Activated CD4-positive, alpha-beta T cell treated with anti-CD3 and anti-CD28 coated beads for 36 hours (primary cell): ENCODE data around the gene CDC42BPG. TPM values are rescaled to one million over a fixed set of nuclear protein-coding genes. Genes with fewer than 3 reads are reported as not detected.

Source experiments
- ATAC-seq: fragments of 200-7000 bp; cut with Tn5 transposase; one replicate; pipeline ENCODE4 v1.10.0; 2021; ENCODE audit warnings: mild to moderate bottlenecking, moderate library complexity
- CTCF ChIA-PET: fragments of 350-600 bp; sonication (Branson Sonifier 250); formaldehyde crosslinking; loops from one replicate; lab custom pipeline; 2021; ENCODE audit warnings: antibody characterized with exemption; lab: Charles Lee
- POLR2A ChIA-PET: fragments of 350-600 bp; sonication (Branson Sonifier 250); formaldehyde crosslinking; loops from one replicate; lab custom pipeline; 2021; ENCODE audit warnings: antibody characterized with exemption, inconsistent platforms; lab: Charles Lee
- DNase-seq: peaks from one replicate; pipeline ENCODE4 v3.0.0-alpha.2; 2020
- H3K27ac Mint-ChIP-seq: one replicate; pipeline ENCODE4 v1.8.0; 2021; ENCODE audit warnings: mixed read lengths
- H3K27me3 Mint-ChIP-seq: one replicate; pipeline ENCODE4 v1.8.0; 2021; ENCODE audit warnings: mixed read lengths
- H3K36me3 Mint-ChIP-seq: one replicate; pipeline ENCODE4 v1.8.0; 2021; ENCODE audit warnings: low read depth, mixed read lengths
- H3K4me1 Mint-ChIP-seq: one replicate; pipeline ENCODE4 v1.8.0; 2021; ENCODE audit warnings: mixed read lengths
- H3K4me3 Mint-ChIP-seq: one replicate; pipeline ENCODE4 v1.8.0; 2021; ENCODE audit warnings: mild to moderate bottlenecking, moderate library complexity, mixed read lengths
- H3K9me3 Mint-ChIP-seq: one replicate; pipeline ENCODE4 v1.8.0; 2021; ENCODE audit warnings: low read depth, mixed read lengths
- intact Hi-C, 2 experiments: fragments of 100-400 bp; cut with DNase I in 1 of 2; cut with micrococcal nuclease in 1 of 2; formaldehyde crosslinking; loops; one replicate each; pipeline versions ENCODE4 v1.14.2 to v1.15.1; 2022 to 2024; cut with DNase I, micrococcal nuclease
- total RNA-seq, 2 experiments: library from RNA; stranded (reverse); gene quantifications; one replicate each; pipeline ENCODE4 v1.2.3, GENCODE V29; 2021

Gene CDC42BPG
- total RNA-seq, 2 experiments from 2014 or later = 0.28 to 0.39 TPM

DNA sequence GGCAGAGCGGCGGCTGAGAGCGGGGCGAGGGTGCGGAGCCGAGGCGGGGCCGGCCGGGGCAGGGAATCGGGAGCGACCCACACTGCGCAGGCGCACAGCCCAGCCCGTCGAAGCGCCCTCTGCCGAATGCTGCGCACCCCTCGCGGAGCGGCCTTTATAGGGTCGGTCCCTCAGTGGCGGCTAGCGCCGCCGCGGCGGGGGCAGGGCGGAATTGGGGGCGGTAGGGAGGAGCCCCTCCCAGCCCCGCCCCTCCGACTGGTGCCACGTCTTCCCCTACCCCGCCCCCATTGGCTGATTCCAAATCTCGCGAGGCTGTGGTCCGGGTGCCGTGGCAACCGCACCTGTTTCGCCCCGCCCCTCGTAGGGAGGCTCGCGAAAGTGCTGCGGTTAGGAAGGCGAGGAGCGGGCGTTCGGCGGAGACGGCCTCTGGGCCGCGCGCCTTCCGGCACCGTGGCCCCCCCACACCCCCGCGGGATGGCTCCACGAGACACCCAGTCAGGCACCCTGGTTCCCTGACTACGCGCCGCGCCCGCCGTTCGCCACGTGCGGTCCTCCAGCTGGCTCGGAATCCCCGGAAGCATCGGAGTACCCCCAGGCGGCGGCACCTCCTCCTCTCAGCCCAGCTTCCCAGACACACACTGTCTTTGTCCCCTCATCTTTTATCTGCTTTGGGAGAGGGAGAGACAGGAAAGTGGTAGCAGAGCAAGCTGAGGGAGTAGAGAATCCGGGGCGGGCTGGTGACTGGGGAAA is 34.2 kb upstream of the CDC42BPG start, which contains the start of gene EHD1:
Gene EHD1, minus strand, starts transcription at position 128 of the 750 bp plus-strand sequence. CDS start 157 bp downstream, outside the sequence.
- intact Hi-C loops = loop anchor here (1.0 to 5.0 kb wide), 20 partner anchors 10 to 694 kb away; partner anchors contain the start of genes PPP2R5B (in 2 of the 2), SF1 (in 2 of the 2), ATG2A (in 1 of the 2) and CDCA5 (in 1 of the 2)
- peaks cover 60% of the 10 kb centered on the region for H3K4me1 Mint-ChIP-seq
- no peaks in the 10 kb centered on the region for H3K9me3 Mint-ChIP-seq
- peak; percentile 100 for DNase-seq
- peak; percentile 85 for ATAC-seq
- peak within 1 kb of the TSS; percentile 97 for H3K27ac Mint-ChIP-seq
- POLR2A ChIA-PET = interaction anchor here (0.7 to 8.8 kb wide), 6 partner anchors 9 to 31 kb away, joined by 3 to 128 read pairs (median 7); no protein-coding TSS in a partner anchor
- peak within 1 kb of the TSS; percentile 92 for H3K4me3 Mint-ChIP-seq
- H3K27me3 Mint-ChIP-seq = no peaks in the 10 kb centered on the region
- peaks cover 30% of the 10 kb centered on the region for H3K36me3 Mint-ChIP-seq
- CTCF ChIA-PET = interaction anchor here (0.8 to 11.0 kb wide), 7 partner anchors 9 to 30 kb away, joined by 5 to 139 read pairs (median 10); no protein-coding TSS in a partner anchor

DNA sequence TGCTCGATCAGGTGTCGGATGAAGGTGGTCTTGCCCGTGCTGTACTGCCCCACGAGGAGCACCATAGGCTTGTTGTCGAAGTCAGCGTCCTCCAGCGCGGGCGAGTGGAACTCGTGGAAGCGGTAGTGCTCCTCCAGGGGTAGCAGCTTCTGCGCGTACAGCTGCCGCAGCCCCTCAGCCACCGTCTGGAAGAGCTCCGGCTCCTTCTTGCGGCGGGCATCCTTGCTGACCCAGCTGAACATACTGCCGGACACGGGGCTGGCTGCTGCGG is 33.7 kb upstream of the CDC42BPG start:
- peaks cover 33% of the 10 kb centered on the region for H3K36me3 Mint-ChIP-seq
- ChIA-PET POLR2A (interaction anchor here (0.7 to 8.8 kb wide), 6 partner anchors 10 to 30 kb away, joined by 3 to 128 read pairs (median 7); no protein-coding TSS in a partner anchor), CTCF (interaction anchor here (0.9 to 11.0 kb wide), 5 partner anchors 10 to 695 kb away, joined by 4 to 139 read pairs (median 30); no protein-coding TSS in a partner anchor)
- intact Hi-C loops = loop anchor here (1.0 to 5.0 kb wide), 20 partner anchors 10 to 694 kb away; partner anchors contain the start of genes PPP2R5B (in 2 of the 2), SF1 (in 2 of the 2), ATG2A (in 1 of the 2) and CDCA5 (in 1 of the 2)
- no peaks in the 10 kb centered on the region for H3K9me3 Mint-ChIP-seq
- H3K27ac Mint-ChIP-seq = peak overlapping the region; percentile 73
- DNase-seq (no peak), ATAC-seq (peak; percentile 10)
- H3K4me1 Mint-ChIP-seq = peaks cover 63% of the 10 kb centered on the region
- H3K4me3 Mint-ChIP-seq = peak overlapping the region; percentile 92
- no peaks in the 10 kb centered on the region for H3K27me3 Mint-ChIP-seq

DNA sequence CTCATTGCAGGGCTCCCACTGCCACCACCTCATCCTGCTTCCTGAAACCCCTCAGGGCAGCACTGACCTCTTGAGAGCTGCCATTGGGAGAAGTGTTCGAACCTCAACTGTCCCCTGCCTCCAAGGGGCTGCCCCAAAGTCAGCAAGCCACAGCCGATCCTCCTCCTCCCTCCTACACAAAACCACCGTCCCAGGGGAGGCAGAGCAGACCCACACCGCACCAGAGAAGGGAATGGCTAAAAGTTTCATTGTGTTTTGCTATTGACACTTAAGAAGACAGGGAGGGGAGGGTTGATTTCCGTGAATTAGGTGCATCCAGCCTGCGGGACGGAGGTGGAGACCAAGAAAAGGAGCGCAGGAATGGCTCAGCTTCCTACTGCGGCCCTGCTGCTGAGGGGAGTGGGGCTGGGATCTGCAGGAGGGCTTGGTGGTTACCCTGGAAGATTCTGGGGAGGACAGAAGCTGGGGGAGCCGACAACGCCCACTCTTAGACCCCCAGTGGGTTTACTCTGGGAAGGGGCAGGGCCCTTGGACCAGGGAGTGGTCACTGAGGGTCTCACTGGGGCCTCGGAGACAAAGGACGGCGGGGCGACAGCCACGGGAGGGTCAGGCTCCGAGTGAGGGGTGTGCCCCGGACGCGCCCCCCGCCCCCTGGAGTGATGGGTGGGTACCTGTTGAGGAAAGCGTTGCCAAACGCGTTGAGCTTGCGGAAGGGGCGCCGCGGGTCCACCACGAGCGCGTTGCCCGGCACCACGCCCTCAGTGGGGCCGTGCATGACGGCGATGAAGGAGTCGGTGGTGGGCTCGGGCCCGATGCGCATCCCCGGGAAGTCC is 33.2 kb upstream of the CDC42BPG start:
- peaks cover 38% of the 10 kb centered on the region for H3K36me3 Mint-ChIP-seq
- H3K9me3 Mint-ChIP-seq = no peaks in the 10 kb centered on the region
- intact Hi-C loops = loop anchor here (1.0 to 5.0 kb wide), 20 partner anchors 11 to 695 kb away; partner anchors contain the start of genes PPP2R5B (in 2 of the 2), SF1 (in 2 of the 2), ATG2A (in 1 of the 2) and CDCA5 (in 1 of the 2)
- CTCF ChIA-PET = interaction anchor here (0.9 to 11.0 kb wide), 8 partner anchors 9 to 696 kb away, joined by 3 to 139 read pairs (median 19); no protein-coding TSS in a partner anchor
- peak; percentile 1 for ATAC-seq
- peaks cover 69% of the 10 kb centered on the region for H3K4me1 Mint-ChIP-seq
- H3K4me3 Mint-ChIP-seq = peak overlapping the region; percentile 92
- peak; percentile 53 for DNase-seq
- H3K27ac Mint-ChIP-seq = peak overlapping the region; percentile 84
- POLR2A ChIA-PET = interaction anchor here (0.7 to 8.8 kb wide), 7 partner anchors 8 to 30 kb away, joined by 3 to 128 read pairs (median 7); no protein-coding TSS in a partner anchor
- no peaks in the 10 kb centered on the region for H3K27me3 Mint-ChIP-seq

DNA sequence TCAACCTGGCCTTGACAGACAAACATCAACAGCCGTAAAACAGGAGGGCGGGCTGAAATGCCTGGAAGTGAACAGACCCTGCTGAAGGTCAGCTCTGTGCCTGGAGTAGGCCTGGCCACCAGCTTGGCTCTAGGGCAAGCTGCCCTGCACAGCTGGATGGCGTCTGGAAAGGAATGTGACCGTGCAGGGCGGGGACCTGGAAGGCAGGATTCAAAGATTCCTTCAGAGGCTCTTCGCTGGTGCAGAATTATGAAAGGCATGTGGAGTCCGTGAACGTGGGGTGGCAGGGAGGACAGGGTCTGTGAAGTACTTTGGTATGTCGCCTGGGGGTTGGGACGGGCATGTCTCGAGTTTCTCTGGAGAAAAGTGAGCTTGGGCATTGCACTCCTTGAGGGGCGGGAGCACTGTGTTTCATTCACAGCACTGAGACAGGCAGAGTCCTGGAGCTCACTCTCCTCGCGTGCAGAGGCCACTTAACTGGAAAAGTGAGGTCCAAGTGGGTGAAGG is 32.4 kb upstream of the CDC42BPG start:
- ChIA-PET CTCF (interaction anchor here (0.9 to 11.0 kb wide), 6 partner anchors 9 to 28 kb away, joined by 3 to 139 read pairs (median 19); no protein-coding TSS in a partner anchor), POLR2A (interaction anchor here (0.7 to 8.8 kb wide), 6 partner anchors 9 to 245 kb away, joined by 3 to 128 read pairs (median 8); partner anchors contain the start of genes FAU and MRPL49)
- Mint-ChIP-seq H3K36me3 (peaks cover 42% of the 10 kb centered on the region), H3K27ac (peak overlapping the region; percentile 84), H3K4me3 (peak overlapping the region; percentile 92), H3K27me3 (no peaks in the 10 kb centered on the region), H3K9me3 (no peaks in the 10 kb centered on the region), H3K4me1 (peaks cover 72% of the 10 kb centered on the region)
- DNase-seq = no peak
- intact Hi-C loops = loop anchor here (5.0 kb wide), 3 partner anchors 100 to 695 kb away; partner anchors contain the start of genes FAM89B (in 1 of the 2), SF1 (in 1 of the 2) and ZNRD2 (in 1 of the 2)
- ATAC-seq = no peak

DNA sequence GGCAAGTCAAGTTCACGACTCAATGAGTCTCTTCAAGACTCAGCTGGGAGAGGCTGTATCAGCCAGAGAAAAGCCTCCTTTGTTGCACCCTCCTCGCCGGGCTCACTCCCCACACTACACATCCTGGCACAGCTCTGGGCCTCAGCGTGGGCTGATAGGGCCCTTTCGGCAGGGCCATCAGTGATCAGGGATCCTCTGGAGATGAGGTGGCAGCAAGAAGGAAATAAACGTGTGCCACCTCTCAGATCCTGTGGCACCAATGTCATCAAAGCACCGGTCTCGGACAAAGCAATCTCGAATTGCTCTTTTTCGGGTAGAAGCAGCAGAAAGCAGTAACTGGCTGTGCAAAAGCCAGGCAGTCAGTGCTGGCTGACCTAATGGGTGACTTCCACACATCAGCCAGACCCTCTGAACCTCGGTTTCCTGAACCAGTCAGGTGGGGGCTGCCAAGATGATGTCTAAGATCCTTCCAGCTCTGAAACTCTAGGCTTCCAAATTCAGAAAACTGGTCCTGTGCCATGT is 31.8 kb upstream of the CDC42BPG start:
- POLR2A ChIA-PET = interaction anchor here (0.7 to 8.8 kb wide), 5 partner anchors 8 to 246 kb away, joined by 3 to 128 read pairs (median 8); partner anchors contain the start of genes FAU and MRPL49

DNA sequence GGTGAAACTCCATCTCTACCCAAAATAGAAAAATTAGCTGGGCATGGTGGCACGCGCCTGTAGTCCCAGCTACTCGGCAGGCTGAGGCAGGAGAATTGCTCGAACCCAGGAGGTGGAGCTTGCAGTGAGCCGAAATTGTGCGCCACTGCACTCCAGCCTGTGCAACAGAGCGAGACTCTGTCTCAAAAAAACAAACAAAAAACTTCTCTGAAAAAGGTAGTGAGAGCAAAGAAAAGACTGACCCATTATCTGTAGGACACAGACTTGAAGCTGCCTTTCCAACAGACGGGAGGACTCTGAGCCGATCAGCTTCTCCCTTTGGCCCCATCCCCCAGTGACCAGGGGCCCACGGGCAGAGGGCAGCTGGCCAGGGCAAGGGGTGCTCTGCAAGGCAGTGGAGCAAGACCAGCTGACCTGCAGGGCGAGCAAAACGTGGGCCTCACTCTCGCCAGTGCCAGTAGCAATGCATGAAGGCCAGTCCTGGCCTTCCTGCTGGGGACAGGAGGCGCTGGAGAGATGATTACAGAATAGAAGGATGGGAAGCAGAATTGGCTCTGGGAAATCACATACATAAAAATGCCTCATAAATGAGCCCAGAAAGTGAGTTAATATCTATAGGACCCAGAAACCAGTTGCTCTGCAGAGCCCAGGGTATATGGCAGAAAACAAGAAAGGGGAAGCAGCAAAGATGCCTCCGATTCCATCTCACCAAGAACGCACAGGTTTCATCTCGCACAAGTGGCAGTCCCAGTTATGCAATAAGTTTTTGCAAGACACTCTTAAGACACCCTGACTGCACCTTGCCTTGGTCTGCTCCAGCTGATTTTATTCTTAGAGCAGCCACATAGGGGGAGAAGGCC is 31.1 kb upstream of the CDC42BPG start:
- intact Hi-C loops = loop anchor here (5.0 kb wide), 3 partner anchors 98 to 697 kb away; partner anchors contain the start of genes FAM89B (in 1 of the 2), SF1 (in 1 of the 2) and ZNRD2 (in 1 of the 2)
- CTCF ChIA-PET = interaction anchor here (1.2 to 11.0 kb wide), 5 partner anchors 8 to 27 kb away, joined by 4 to 139 read pairs (median 30); no protein-coding TSS in a partner anchor
- no peaks in the 10 kb centered on the region for H3K9me3 Mint-ChIP-seq

More for the DNA sequence above, 31.8 kb upstream of the CDC42BPG start:
- intact Hi-C loops = loop anchor here (5.0 kb wide), 3 partner anchors 99 to 696 kb away; partner anchors contain the start of genes FAM89B (in 1 of the 2), SF1 (in 1 of the 2) and ZNRD2 (in 1 of the 2)
- DNase-seq = peak; percentile 79
- peaks cover 74% of the 10 kb centered on the region for H3K4me1 Mint-ChIP-seq
- H3K4me3 Mint-ChIP-seq = peak overlapping the region; percentile 92
- CTCF ChIA-PET = interaction anchor here (2.5 to 11.0 kb wide), 4 partner anchors 8 to 27 kb away, joined by 8 to 139 read pairs (median 40); no protein-coding TSS in a partner anchor
- ATAC-seq = peak; percentile 30
- no peaks in the 10 kb centered on the region for H3K27me3 Mint-ChIP-seq
- peak overlapping the region; percentile 84 for H3K27ac Mint-ChIP-seq
- H3K9me3 Mint-ChIP-seq = no peaks in the 10 kb centered on the region
- H3K36me3 Mint-ChIP-seq = peaks cover 47% of the 10 kb centered on the region

DNA sequence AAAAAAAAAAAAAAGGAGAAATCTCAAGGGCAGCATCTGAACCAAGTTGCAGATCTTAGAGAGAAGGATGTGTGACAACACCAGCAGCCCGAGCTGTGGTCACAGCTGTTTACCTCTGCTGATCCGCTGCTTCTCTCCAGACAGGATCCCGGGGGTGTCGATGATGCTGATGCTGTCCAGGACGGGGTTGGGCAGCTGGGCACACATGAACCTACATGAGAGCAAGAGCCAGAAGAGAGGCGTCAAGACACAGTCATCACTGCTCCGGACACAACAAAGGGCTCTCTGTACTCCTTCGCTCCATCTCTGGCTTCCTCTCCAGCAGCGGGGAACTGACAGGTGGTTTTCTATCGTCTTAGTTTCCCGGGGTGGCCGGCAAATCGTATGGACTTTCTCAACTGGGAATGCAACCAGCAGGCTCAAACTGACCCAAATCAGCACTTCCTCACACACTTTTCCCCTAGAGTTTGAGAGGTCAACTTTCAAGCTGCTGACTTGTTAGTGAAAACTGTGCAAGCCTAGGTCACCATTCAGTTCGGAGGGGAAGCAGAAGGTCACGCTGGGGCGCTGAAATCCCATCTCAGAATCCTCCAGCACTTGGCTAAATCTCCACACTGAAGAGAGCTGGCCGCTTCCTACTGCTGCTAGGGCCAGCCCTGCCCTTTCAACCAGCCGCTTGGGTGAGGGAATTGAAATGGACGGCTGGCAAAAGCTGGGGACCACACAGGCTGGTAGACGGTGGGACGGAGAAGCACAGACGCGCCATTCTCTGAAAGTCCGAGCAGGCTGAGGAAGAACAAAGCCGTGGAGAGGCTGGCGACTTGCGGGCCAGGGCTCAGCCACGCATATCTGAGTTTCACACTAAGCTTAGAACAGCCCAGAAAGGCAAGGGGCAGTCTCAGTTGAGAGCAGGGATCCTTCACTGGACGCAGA is 30.1 kb upstream of the CDC42BPG start:
- CTCF ChIA-PET = interaction anchor here (0.6 to 11.0 kb wide), 5 partner anchors 12 to 131 kb away, joined by 4 to 139 read pairs (median 6); no protein-coding TSS in a partner anchor
- ATAC-seq (no peak), DNase-seq (peak; percentile 50)
- intact Hi-C loops = loop anchor here (5.0 kb wide), 3 partner anchors 97 to 698 kb away; partner anchors contain the start of genes FAM89B (in 1 of the 2), SF1 (in 1 of the 2) and ZNRD2 (in 1 of the 2)
- Mint-ChIP-seq H3K9me3 (no peaks in the 10 kb centered on the region), H3K4me3 (peak overlapping the region; percentile 92), H3K27ac (peak overlapping the region; percentile 71), H3K27me3 (no peaks in the 10 kb centered on the region), H3K36me3 (peaks cover 48% of the 10 kb centered on the region), H3K4me1 (peaks cover 74% of the 10 kb centered on the region)
- POLR2A ChIA-PET = interaction anchor here (0.8 to 8.8 kb wide), 3 partner anchors 12 to 26 kb away, joined by 3 to 128 read pairs (median 8); no protein-coding TSS in a partner anchor

More for the DNA sequence above, 31.1 kb upstream of the CDC42BPG start:
- DNase-seq = no peak
- peak overlapping the region; percentile 92 for H3K4me3 Mint-ChIP-seq
- H3K36me3 Mint-ChIP-seq = peaks cover 48% of the 10 kb centered on the region
- peak overlapping the region; percentile 20 for H3K27ac Mint-ChIP-seq
- H3K4me1 Mint-ChIP-seq = peaks cover 74% of the 10 kb centered on the region
- H3K27me3 Mint-ChIP-seq = no peaks in the 10 kb centered on the region
- ATAC-seq = no peak
- POLR2A ChIA-PET = interaction anchor here (0.8 to 8.8 kb wide), 5 partner anchors 7 to 27 kb away, joined by 3 to 128 read pairs (median 8); no protein-coding TSS in a partner anchor

DNA sequence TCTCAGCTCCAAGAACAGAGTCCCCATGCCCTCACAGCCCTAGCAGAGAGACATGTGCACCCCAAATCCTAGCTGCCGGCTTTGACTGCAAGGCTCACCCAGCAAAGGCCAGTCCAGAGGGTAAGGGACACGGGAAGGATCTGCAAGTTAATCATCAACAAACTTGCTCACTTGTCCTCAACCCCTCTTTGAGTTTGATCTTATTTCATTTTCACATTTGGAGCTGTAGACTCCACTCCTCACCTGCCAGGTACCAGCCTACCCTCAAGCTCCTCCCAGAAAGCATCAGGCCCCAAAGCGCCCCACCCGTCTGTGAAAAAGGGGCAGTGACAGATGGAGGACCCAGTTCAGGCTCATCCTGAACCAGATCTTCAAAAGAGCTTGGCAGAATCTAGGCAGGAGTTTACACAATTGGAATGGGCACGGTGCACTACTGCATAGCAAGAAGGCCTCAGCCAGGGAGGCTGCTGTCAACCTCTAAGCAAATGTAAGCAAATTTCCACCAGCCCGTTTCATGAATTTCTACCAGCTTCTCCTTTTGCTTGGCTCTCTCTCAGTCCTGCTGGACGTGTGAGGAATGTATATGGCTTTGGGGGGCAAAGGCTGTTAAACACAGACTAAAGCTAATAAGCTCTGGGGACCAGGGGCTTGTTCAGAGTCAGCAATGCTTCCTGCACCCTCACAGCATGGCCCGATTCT is 28.5 kb upstream of the CDC42BPG start:
- ChIA-PET POLR2A (interaction anchor here (0.5 to 8.8 kb wide), 4 partner anchors 11 to 25 kb away, joined by 3 to 128 read pairs (median 6); no protein-coding TSS in a partner anchor), CTCF (interaction anchor here (0.6 to 11.0 kb wide), 9 partner anchors 11 to 251 kb away, joined by 3 to 139 read pairs (median 4); partner anchors contain the start of gene CDC42BPG)
- Mint-ChIP-seq H3K27ac (peak overlapping the region; percentile 68), H3K4me1 (peaks cover 82% of the 10 kb centered on the region), H3K9me3 (no peaks in the 10 kb centered on the region), H3K36me3 (peaks cover 57% of the 10 kb centered on the region), H3K27me3 (no peaks in the 10 kb centered on the region), H3K4me3 (peak overlapping the region; percentile 26)
- intact Hi-C loops = no loop called here
- DNase-seq (no peak), ATAC-seq (no peak)
